B cell (primary cell): Measurements from ENCODE around the gene MAN2B2.

Experiments used
- CTCF ChIP-seq: fragments of 200-600 bp; IDR thresholded peaks from one replicate; pipeline ENCODE4 v1.8.0; 2022; ENCODE audit warnings: antibody characterized with exemption, mild to moderate bottlenecking
- EZH2 ChIP-seq: IDR thresholded peaks from 2 replicates; pipeline ENCODE4 v1.6.1; 2012; ENCODE audit warnings: borderline replicate concordance, low read depth, mild to moderate bottlenecking, moderate library complexity, low read length; ENCODE audit not compliant: insufficient read depth, poor library complexity, severe bottlenecking

GRCh38 chr4:6658597-6659075 lies 83.6 kb downstream of the MAN2B2 start:
- TF ChIP-seq CTCF, result no peak
- no peak for TF ChIP-seq EZH2
